Urinary bladder (tissue), 4 donors: ENCODE measurements around the gene RAB10. TPM values are rescaled to one million over a fixed set of nuclear protein-coding genes. Genes with fewer than 3 reads are reported as not detected.

Source experiments
- DNase-seq: peaks from one replicate; pipeline ENCODE4 v3.0.0-alpha.2; 2015; ENCODE audit errors: extremely low spot score
- H3K27ac ChIP-seq: one replicate; pipeline ENCODE4 v1.5.1; 2013; ENCODE audit warnings: low read depth, mild to moderate bottlenecking, moderate library complexity
- H3K36me3 ChIP-seq: one replicate; pipeline ENCODE4 v1.6.1; 2013; ENCODE audit warnings: mild to moderate bottlenecking, moderate library complexity; ENCODE audit not compliant: insufficient read depth
- H3K4me1 ChIP-seq: one replicate; pipeline ENCODE4 v1.6.1; 2013; ENCODE audit warnings: mild to moderate bottlenecking, moderate library complexity; ENCODE audit not compliant: insufficient read depth
- H3K4me3 ChIP-seq: one replicate; pipeline ENCODE4 v1.5.1; 2013; ENCODE audit warnings: low read depth, low read length
- WGBS: extraction: QIAGEN DNeasy Blood & Tissue Kit; methylation state at CpG from one replicate; pipeline ENCODE4 v1.1.7; 2013; 5-methylcytosine and 5-hydroxymethylcytosine counted together
- polyA plus RNA-seq: library from polyadenylated mRNA; stranded (reverse); fragments of 200-250 nt; gene quantifications from one replicate; pipeline ENCODE4 v1.2.3, GENCODE V29; 2013
- small RNA-seq: library from RNA; depleted of rRNA; stranded (forward); fragments of <200 nt; gene quantifications from one replicate; pipeline ENCODE3, GENCODE V24; 2014
- total RNA-seq: library from RNA; depleted of rRNA; stranded (reverse); fragments of >200 nt; gene quantifications from one replicate; pipeline ENCODE4 v1.2.3, GENCODE V29; 2014
- donor health status: healthy with polysubstance abuse.
- donor health status: healthy.

Gene RAB10
- total and polyA plus RNA-seq, 2 donors, result 80.0 to 106 TPM

DNA sequence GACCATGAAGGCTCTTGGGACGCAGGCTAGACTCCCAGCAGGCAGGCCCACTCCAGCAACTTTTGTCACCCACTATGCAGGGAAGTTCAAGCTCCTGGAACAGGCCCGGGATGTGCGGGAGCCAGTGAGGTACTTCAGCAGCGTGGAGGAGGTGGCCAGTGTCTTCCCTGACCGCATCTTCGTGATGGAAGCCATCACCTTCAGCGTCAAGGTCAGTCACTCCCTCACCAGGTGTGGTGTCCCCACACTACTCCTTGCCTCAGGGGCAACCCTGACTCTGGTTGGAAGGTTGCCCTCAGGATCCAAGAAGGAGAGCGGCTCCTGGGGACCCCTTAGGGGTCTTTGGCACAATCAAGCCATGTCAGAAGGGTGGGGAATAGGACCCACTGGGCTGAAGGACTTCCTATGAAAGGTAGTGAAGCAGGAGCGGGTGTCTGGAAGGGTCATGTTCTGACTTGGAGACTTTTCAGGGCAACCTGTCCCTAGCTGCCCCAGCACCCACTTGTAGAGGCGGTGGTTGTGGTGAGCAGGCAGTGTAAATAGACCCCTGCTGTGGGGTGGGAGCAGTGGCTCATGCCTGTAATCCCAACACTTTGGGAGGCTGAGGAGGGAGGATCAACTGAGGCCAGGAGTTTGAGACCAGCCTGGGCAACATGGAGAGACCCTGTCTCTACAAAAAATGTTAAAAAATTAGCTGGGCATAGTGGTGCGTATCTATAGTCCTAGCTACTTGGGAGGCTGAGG is 149.2 kb downstream of the RAB10 start:
- 98% methylated on average over 11 of the region's 11 CpGs for WGBS
- no peak overlapping the region for H3K27ac ChIP-seq
- DNase-seq, result no peak

DNA sequence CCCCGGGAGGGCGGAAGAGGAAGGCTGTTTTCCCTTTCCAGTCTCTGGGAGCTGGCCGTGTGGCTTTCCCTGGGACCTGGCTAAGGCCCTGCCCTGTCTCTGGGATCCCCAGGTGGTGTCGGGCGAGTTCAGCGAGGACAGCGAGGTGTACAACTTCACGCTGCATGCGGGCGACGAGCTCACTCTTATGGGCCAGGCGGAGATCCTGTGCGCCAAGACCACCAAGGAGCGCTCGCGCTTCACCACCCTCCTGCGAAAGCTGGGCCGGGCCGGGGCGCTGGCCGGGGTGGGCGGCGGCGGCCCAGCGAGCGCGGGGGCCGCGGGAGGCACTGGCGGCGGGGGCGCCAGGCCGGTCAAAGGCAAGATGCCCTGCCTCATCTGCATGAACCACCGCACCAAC is 150.2 kb downstream of the RAB10 start:
- Histone ChIP-seq H3K4me1 (no peaks in the 10 kb centered on the region), H3K36me3 (no peaks in the 10 kb centered on the region), H3K27ac (no peak overlapping the region), H3K4me3 (peak overlapping the region; percentile 57)
- 74% methylated on average over 34 of the region's 34 CpGs for WGBS
- no peak for DNase-seq

More for the DNA sequence above, 149.2 kb downstream of the RAB10 start:
- H3K36me3 ChIP-seq, result no peaks in the 10 kb centered on the region
- no peak overlapping the region for H3K4me3 ChIP-seq
- no peaks in the 10 kb centered on the region for H3K4me1 ChIP-seq

DNA sequence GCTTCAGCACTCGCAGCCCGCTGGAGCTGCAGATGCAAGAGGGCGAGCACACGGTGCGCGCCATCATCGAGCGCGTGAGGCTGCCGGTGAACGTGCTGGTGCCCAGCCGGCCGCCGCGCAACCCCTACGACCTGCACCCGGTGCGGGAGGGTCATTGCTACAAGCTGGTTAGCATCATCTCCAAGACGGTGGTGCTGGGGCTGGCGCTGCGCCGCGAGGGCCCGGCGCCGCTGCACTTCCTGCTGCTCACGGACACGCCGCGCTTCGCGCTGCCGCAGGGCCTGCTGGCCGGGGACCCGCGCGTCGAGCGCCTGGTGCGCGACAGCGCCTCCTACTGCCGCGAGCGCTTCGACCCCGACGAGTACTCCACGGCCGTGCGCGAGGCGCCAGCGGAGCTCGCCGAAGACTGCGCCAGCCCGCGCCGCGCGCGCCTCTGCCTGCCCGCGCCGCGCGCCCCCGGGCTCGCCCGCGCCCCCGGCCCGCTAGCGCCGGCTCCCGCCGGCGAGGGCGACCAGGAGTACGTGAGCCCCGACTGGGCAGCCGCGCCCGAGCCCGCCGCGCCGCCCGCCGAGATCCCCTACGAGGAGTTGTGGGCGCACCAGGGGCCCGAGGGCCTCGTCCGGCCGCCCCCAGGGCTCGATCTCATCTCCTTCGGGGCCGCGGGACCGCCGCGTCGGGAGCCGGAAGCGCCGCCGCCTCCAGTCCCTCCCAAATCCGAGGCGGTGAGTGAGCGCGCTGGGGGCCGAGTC is 150.8 kb downstream of the RAB10 start:
- Histone ChIP-seq H3K27ac (no peak overlapping the region), H3K36me3 (no peaks in the 10 kb centered on the region), H3K4me3 (peak overlapping the region; percentile 57), H3K4me1 (no peaks in the 10 kb centered on the region)
- no peak for DNase-seq
- WGBS, result 2% methylated on average over 114 of the region's 114 CpGs

DNA sequence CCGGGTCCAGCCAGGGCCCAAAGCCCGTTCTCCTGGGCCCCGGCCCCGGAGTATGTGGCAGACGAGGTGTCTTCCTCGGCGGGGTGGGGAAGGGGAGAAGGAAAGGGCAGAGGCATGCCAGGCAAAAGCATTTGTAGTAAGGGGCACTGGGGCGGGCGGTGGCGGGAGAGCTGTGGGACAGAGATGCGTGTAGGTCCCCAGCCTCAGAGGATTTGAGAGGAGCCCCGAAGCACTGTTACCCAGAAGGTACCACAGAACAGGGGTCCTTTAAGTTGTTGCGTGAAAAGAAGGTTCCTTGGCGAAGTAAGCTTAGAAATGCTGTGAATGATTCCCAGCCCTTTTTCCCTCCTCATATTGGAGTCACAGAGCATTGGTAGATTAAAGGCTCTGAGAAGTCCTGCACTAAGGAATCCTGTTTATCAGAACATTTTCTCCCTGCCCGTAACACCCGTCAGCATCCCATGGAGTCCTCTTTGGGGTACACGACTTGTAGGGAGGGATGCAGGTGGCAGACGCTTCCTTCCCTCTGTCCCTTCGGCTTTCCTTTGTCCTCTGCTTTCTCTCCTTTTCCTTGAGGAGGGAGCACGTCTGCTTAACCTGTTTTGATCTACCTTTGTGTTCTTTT is 151.5 kb downstream of the RAB10 start:
- Histone ChIP-seq H3K4me1 (no peaks in the 10 kb centered on the region), H3K36me3 (no peaks in the 10 kb centered on the region), H3K4me3 (peak overlapping the region; percentile 57), H3K27ac (no peak overlapping the region)
- WGBS, result 50% methylated on average over 20 of the region's 20 CpGs
- no peak for DNase-seq

DNA sequence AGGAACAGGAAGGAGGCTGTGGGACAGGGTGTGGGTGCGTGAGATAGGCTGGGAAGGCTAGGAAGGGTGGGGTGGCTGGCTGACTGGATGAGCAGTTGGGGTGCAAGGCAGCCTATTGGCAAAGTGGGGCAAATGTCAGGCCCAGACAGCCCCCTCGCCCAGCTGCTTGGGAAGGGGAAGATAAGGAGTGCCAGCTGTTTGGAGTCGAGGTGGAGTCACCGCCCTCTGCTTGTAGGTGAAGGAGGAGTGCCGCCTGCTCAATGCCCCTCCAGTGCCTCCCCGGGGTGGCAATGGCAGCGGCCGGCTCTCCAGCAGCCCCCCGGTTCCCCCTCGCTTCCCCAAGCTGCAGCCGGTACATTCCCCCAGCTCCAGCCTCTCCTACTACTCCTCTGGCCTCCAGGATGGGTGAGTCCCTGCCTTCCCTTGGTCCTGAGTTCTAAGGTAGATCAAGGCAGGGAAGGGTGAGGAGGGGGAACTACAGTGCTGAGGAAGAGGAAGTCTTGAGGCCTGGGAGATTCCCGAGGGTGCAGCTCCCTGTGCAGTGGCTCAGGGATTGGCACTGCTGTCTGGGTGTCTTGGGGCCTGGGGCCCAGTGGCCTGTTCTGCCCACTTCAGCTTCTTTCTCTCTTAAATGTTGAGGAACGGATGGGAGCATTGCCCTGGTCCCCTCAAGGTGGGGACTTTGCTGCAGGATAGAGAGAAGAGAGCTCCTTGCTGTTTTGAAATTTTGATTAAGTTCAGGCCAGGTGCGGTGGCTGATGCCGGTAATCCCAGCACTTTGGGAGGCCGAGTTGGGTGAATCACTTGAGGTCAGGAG is 152.3 kb downstream of the RAB10 start:
- H3K4me3 ChIP-seq, result no peak overlapping the region
- no peak overlapping the region for H3K27ac ChIP-seq
- DNase-seq, result no peak
- H3K36me3 ChIP-seq, result no peaks in the 10 kb centered on the region
- WGBS, result 91% methylated on average over 16 of the region's 16 CpGs
- no peaks in the 10 kb centered on the region for H3K4me1 ChIP-seq

Small RNAs within 50 kb of the gene (small RNA-seq; reads per million reads assigned to genes)
- gene RNU6-942P, result not detected
- gene UQCRHP2, result not detected

Other genes with a start within 250 kb of the RAB10 start
- 13.2 TPM for gene ASXL2, start 155.6 kb upstream of the RAB10 start, total RNA-seq
- gene ASXL2, start 155.6 kb upstream of the RAB10 start, polyA plus RNA-seq, result 8.6 TPM
- gene KIF3C, start 51.6 kb upstream of the RAB10 start, total RNA-seq, result 5.4 TPM
- gene KIF3C, start 51.6 kb upstream of the RAB10 start, polyA plus RNA-seq, result 6.9 TPM
- 2.0 TPM for gene GAREM2, start 139.0 kb downstream of the RAB10 start, total RNA-seq
- gene GAREM2, start 139.0 kb downstream of the RAB10 start, polyA plus RNA-seq, result 4.0 TPM
- gene HADHA, start 210.5 kb downstream of the RAB10 start, total RNA-seq, result 122 TPM
- gene HADHA, start 210.5 kb downstream of the RAB10 start, polyA plus RNA-seq, result 107 TPM
- 112 TPM for gene HADHB, start 210.9 kb downstream of the RAB10 start, total RNA-seq
- 105 TPM for gene HADHB, start 210.9 kb downstream of the RAB10 start, polyA plus RNA-seq